Activated CD4-positive, alpha-beta T cell treated with anti-CD3 and anti-CD28 coated beads for 24 hours (primary cell): ENCODE results near the gene ZNF541.

ENCODE experiments used
- DNase-seq, 2 donors: peaks; one replicate each; pipeline ENCODE4 v3.0.0-alpha.2; 2020; ENCODE audit warnings: low read depth in 2 of 2

ZNF541 gene

DNA sequence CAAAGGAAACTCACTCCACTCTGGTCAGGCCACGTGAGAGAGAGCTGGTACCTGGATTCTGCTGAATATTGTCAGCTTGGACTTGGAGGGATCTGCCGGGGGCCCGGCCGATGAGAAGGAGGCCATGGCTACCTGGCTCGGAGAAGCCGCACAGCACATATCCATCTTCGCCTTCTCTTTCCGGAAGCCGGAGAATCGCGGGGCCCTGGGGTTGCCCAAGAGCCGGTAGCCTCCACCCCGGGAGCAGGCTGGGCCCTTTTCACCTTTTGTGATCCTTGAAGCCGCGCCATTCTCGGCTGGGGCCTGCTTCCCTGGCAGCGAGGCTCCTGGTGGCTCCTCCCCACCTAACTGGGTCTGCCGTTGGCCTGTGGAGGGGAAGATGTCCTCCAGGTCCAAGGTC, 28.9 kb downstream of the ZNF541 start:
- no peak for DNase-seq

DNA sequence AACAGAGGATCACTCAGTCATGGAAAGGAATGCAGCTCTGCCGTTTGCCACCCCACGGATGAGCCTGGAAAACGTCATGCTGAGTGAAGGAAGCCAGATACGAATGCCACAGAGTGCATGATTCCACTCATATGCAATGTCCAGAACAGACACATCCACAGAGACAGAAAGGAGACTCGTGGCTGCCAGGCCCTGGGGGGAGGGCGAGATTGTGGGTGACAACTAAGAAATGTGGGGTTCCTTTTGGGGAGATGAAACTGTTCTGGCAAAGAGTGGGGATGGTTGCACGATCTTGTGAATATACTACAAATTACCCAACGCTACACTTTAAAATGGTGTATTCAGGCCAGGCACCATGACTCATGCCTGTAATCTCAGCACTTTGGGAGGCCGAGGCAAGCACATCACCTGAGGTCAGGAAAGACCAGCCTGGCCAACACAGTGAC, 30.9 kb downstream of the ZNF541 start:
- no peak for DNase-seq

DNA sequence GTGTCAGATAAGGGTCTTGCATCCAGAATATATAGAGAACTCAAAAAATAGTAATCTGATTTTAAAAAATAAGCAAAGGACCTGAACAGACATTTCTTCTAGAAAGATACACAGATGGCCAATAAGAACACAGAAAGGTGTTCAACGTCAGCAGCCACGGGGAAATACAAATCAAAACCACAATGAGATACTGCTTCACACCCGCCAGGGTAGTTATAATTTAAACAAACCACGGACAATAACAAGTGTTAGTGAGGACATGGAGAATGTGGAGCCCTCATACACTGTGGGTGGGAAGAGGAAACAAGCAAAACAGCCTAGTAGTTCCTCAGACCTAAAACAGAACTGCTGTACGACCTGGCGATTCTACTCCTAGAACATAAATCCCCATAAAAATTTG, 31.4 kb downstream of the ZNF541 start:
- DNase-seq: no peak

DNA sequence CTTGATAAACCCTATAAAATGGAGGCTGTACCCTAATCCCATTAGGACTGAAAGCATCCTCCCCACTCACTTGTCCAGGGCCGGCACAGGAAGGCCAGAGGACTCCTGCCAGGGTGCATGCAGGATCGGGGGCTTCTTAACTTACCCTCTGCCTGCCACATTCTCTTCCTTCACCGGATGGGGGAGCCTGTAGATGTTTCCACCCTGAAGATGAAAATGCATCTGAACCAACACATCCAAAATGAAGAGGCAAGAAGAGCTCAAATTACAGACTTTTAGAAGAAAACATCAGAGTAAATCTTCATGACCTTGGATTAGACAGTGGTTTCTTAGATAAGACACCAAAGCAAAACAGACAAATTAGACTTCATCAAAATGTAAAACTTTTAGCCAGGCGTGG, 32.2 kb downstream of the ZNF541 start:
- DNase-seq: no peak

DNA sequence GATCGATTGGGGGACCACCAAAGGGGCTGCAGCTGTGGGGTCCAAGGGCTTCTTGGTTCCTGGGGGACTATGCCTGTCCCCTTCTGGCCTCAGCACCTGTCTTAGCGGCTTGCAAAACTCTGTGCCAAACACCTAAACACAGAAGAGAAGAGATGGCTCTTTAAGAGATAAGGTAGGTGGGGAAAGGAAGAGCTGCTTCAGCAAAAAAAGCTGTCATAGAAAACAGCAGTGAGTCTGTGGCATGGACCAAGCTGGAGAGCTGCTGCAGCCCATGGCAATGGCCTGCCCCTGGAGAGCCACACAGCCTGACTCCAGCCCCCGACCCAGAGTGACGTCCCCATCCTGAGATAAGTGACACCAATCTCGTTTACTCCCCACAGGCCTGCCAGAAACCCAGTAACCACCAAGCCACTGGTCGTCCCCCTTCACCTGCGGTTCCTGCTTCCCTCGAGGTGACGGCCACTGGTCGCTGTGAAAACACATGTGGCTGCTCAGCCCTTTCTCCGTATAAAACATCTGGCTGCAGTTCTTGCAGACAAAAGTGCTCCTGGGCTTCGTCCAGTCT, 33.1 kb downstream of the ZNF541 start:
- DNase-seq: no peak

DNA sequence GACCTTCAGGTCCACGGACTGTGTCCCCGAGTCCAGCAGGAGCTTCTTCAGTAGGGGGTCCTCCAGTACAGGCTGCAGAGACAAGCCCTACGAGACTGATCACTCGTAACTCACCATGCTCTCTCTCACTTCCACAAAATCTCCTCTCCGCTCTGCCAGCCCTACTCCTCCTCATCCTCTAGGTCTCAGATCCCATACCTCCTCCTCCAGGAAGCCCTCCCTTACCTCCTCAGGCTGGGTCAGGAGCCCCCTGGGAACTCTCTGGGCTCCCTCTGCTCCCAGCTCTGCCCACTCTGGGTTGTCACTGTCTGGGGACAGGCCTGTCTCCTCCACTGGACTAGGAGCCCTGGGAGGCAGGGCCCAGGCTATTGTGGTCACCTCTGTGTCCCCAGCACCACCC, 34.1 kb downstream of the ZNF541 start:
- DNase-seq: no peak

DNA sequence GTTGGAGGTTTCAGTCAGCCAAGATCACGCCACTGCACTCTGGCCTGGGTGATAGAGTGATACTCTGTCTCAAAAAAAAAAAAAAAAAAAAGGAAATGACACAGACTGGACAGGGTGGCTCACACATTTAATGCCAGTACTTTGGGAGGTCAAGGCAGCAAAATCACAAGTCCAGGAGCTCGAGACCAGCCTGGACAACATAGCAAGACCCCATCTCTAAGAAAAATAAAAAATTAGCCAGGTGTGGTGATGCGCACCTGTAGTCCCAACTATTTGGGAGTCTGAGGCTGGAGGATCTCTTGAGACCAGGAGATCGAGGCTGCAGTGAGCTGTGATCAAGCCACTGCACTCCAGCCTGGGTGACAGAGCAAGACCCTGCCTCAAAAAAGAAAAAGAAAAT, 35.5 kb downstream of the ZNF541 start:
- no peak for DNase-seq

DNA sequence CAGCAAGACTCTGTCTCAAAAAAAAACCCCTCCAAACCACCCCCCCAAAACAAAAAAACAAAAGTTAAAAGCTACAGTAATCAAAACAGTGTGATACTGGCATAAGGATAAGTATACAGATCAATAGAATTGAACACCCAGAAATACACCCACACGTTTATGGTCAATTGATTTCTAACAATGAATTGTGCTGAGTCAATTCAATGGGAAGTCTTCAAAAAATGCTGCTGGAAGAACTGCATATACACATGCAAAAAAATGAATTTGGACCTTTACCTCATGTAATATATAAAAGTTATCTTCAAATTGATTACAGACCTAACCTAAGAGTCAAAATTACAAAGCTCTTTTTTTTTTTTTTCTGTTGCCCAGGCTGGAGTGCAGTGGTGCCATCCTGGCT, 38.3 kb downstream of the ZNF541 start:
- no peak for DNase-seq

DNA sequence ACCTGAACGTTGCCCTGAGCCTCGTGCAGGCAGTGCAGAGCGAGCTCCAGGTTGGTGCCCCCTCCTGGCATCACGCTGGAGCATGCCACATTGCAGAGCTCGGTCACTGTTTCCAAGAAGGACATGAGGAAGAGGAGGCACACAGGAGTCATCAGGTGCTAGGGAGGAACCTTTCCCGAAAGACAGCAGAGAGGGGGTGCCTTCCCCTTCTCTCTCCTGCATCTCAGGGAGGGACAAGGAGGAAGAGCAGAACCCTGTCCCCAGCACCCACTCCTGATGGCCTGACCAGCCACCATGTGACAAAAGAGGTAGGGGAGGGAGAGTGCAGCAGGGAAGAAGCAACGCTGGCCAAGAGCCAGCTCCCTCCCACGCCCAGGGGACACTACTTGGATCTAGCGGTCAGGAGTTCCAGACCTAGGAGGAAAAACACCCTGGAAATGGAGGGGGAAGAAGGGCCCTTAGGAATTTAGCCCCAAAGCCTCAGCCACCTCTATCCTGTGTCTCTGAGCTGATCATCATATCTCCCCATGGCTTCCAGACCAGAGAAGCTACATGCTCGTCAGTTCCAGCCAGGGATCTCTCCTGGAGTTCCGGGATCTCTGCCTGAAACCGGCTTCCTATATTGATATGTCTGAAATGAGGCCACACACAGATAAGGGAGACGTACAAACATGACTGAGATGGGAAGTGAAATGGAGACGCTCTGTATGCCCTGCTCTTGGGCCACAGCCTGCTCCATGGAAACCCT, 41.1 kb downstream of the ZNF541 start:
- DNase-seq: no peak

DNA sequence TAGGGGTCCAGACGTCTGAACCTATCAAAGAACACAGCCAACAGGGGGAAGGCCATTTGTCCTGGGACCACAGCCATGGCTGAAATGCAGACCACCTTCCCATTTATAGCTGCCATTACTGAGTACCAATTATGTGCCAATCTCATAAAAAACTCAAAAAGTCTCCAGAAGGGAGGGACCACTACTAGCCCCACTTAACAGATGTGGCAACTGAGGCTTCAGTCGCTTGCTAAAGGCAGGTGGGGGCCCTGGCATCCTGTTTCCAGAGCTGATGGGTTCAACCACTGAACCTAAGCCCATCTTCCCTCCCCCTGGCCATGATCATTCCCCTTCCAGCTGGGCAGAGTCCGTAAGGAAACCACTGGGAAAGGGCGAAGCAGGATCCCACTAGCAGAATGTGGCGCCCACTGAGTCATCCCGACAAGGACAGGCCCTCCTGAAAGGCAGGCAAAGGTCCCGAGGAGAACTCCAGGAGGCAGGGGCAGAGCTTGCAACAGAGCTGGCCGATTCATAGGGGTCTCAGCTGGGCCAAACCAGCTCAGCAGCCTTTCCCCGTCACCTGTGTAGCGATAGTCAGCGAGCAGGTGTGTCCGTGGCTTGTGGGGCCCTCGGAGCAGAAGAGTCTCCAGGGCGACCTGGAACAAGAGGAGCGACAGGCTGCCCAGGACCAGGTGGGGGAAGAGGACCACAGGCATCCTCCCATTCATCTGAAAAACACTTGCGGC, 43.8 kb downstream of the ZNF541 start:
- DNase-seq: no peak

DNA sequence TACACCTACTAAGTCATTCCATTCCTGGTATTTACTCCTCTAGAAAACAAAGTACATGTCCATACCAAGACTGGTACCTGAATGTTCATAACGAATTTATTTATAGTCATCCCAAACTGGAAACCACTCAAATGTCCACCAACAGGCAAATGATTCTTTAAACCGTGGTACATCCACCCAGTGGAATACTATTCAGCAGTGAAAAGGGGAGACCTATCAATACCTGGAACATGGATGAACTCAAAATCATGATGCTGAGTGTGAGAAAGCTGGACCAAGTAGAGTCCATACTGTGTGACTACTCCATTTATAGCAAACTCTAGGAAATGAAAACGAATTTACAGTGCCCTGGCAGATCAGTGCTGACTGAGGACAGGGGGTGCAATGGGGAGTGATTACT, 46.1 kb downstream of the ZNF541 start:
- DNase-seq: no peak

DNA sequence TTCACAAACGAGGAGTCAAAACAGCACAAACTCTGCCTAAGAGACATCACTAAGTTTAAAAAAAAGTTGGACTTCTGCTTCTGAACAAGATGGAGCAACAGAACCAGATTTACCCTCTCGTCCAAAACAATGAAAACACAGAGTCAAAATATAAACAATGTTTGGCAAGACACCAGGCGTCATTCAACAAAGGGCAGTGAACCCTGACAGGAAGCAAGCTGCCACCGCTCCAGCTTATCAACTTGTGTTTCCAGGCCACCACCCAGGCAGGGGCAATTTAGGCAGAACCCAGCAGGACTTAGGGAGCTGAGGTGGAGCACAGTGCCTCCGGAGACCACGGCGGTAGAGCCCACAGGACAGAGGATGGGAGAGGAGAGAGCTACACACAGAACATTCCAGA, 49.5 kb downstream of the ZNF541 start:
- no peak for DNase-seq
